H9 (cell line): ENCODE data around the gene SRL. TPM values are rescaled to one million over a fixed set of nuclear protein-coding genes. Genes with fewer than 3 reads are reported as not detected.

ENCODE experiments used
- DNase-seq: peaks from one replicate; pipeline ENCODE4 v3.0.0-alpha.2; 2017
- H2AFZ ChIP-seq: one replicate; pipeline ENCODE4 v1.6.1; 2013; ENCODE audit warnings: mild to moderate bottlenecking, low read length, control low read depth, moderate library complexity
- H2AK5ac ChIP-seq: 2 replicates; pipeline ENCODE4 v1.6.1; 2013; ENCODE audit warnings: low read length, control low read depth, mixed read lengths; ENCODE audit not compliant: insufficient read length
- H2BK120ac ChIP-seq: one replicate; pipeline ENCODE4 v1.6.1; 2013; ENCODE audit warnings: low read depth, mild to moderate bottlenecking, low read length, control low read depth, inconsistent platforms; ENCODE audit not compliant: poor library complexity, severe bottlenecking
- H2BK12ac ChIP-seq: 2 replicates; pipeline ENCODE4 v1.6.1; 2013; ENCODE audit warnings: low read length, control low read depth, mixed read lengths, low read depth; ENCODE audit not compliant: insufficient read length
- H2BK15ac ChIP-seq: 2 replicates; pipeline ENCODE4 v1.6.1; 2013; ENCODE audit warnings: low read depth, low read length, control low read depth
- H2BK20ac ChIP-seq: one replicate; pipeline ENCODE4 v1.6.1; 2013; ENCODE audit warnings: low read depth, mild to moderate bottlenecking, low read length, control low read depth, inconsistent platforms; ENCODE audit not compliant: poor library complexity, severe bottlenecking
- H2BK5ac ChIP-seq: 2 replicates; pipeline ENCODE4 v1.6.1; 2013; ENCODE audit warnings: low read length, control low read depth, mixed read lengths; ENCODE audit not compliant: insufficient read length
- H3K14ac ChIP-seq: 2 replicates; pipeline ENCODE4 v1.6.1; 2013; ENCODE audit warnings: low read length, control low read depth; ENCODE audit not compliant: insufficient read depth
- H3K18ac ChIP-seq: 2 replicates; pipeline ENCODE4 v1.6.1; 2013; ENCODE audit warnings: low read depth, mild to moderate bottlenecking, mixed read lengths, low read length, control low read depth; ENCODE audit not compliant: insufficient read length
- H3K23ac ChIP-seq: 2 replicates; pipeline ENCODE4 v1.6.1; 2013; ENCODE audit warnings: low read length, control low read depth, mixed read lengths, low read depth; ENCODE audit not compliant: insufficient read length
- H3K23me2 ChIP-seq: 2 replicates; pipeline ENCODE4 v1.6.1; 2013; ENCODE audit warnings: low read depth, mild to moderate bottlenecking, mixed read lengths, low read length, control low read depth; ENCODE audit not compliant: insufficient read length, poor library complexity, severe bottlenecking
- H3K27ac ChIP-seq: 2 replicates; pipeline ENCODE4 v1.5.1; 2013; ENCODE audit warnings: low read length, control low read depth, mixed read lengths, low read depth; ENCODE audit not compliant: insufficient read length
- H3K27me3 ChIP-seq: 2 replicates; pipeline ENCODE4 v1.6.1; 2013; ENCODE audit warnings: low read length, control low read depth, inconsistent platforms; ENCODE audit not compliant: insufficient read depth
- H3K4ac ChIP-seq: 2 replicates; pipeline ENCODE4 v1.6.1; 2013; ENCODE audit warnings: low read depth, mild to moderate bottlenecking, control low read depth, inconsistent platforms, low read length, moderate library complexity
- H3K4me1 ChIP-seq: 2 replicates; pipeline ENCODE4 v1.6.1; 2013; ENCODE audit warnings: low read length, control low read depth, inconsistent platforms; ENCODE audit not compliant: insufficient read depth
- H3K4me2 ChIP-seq: 2 replicates; pipeline ENCODE4 v1.6.1; 2013; ENCODE audit warnings: low read length, control low read depth, mixed read lengths; ENCODE audit not compliant: insufficient read length, insufficient read depth
- H3K56ac ChIP-seq: 2 replicates; pipeline ENCODE4 v1.6.1; 2013; ENCODE audit warnings: low read depth, mild to moderate bottlenecking, mixed read lengths, low read length, control low read depth; ENCODE audit not compliant: insufficient read length
- H3K79me1 ChIP-seq: 2 replicates; pipeline ENCODE4 v1.6.1; 2013; ENCODE audit warnings: low read depth, mild to moderate bottlenecking, moderate library complexity, low read length, control low read depth, inconsistent platforms; ENCODE audit not compliant: insufficient read depth, poor library complexity, severe bottlenecking
- H3K79me2 ChIP-seq: 2 replicates; pipeline ENCODE4 v1.6.1; 2013; ENCODE audit warnings: low read length, control low read depth, inconsistent platforms; ENCODE audit not compliant: insufficient read depth
- H3K9ac ChIP-seq: 2 replicates; pipeline ENCODE4 v1.6.1; 2013; ENCODE audit warnings: low read length, control low read depth, mixed read lengths; ENCODE audit not compliant: insufficient read length; ENCODE audit errors: extremely low read depth
- H3K9me3 ChIP-seq: one replicate; pipeline ENCODE4 v1.6.1; 2013; ENCODE audit warnings: low read depth, low read length, inconsistent platforms; ENCODE audit not compliant: control insufficient read depth
- H3T11ph ChIP-seq: one replicate; pipeline ENCODE4 v1.6.1; 2013; ENCODE audit warnings: mild to moderate bottlenecking, low read length, control low read depth, inconsistent platforms
- H4K20me1 ChIP-seq: one replicate; pipeline ENCODE4 v1.6.1; 2013; ENCODE audit not compliant: control insufficient read depth, insufficient read length, insufficient read depth
- H4K5ac ChIP-seq: 2 replicates; pipeline ENCODE4 v1.6.1; 2013; ENCODE audit warnings: low read depth, mild to moderate bottlenecking, mixed read lengths, low read length, control low read depth; ENCODE audit not compliant: insufficient read length
- H4K8ac ChIP-seq: replicated peaks from 2 replicates; pipeline ENCODE4 v1.6.1; 2013; ENCODE audit warnings: low read length, control low read depth, mixed read lengths, low read depth; ENCODE audit not compliant: insufficient read length
- H4K91ac ChIP-seq: 2 replicates; pipeline ENCODE4 v1.6.1; 2013; ENCODE audit warnings: low read depth, mild to moderate bottlenecking, moderate library complexity, mixed read lengths, low read length, control low read depth; ENCODE audit not compliant: insufficient read length
- H3K27ac Mint-ChIP-seq, 3 experiments: 2 replicates in 2 of 3; 3 replicates in 1 of 3; pipeline ENCODE4 v1.8.0; 2020 to 2021; ENCODE audit warnings: mixed read lengths in 3 of 3, mild to moderate bottlenecking in 1 of 3, moderate library complexity in 1 of 3
- H3K27me3 Mint-ChIP-seq: 2 replicates; pipeline ENCODE4 v1.8.0; 2021; ENCODE audit warnings: low read depth, mild to moderate bottlenecking, moderate library complexity, mixed read lengths
- H3K36me3 Mint-ChIP-seq, 3 experiments: 2 replicates in 2 of 3; 3 replicates in 1 of 3; pipeline ENCODE4 v1.8.0; 2020 to 2021; ENCODE audit warnings: low read depth in 3 of 3, mixed read lengths in 3 of 3; ENCODE audit not compliant: insufficient read depth in 1 of 3
- H3K4me1 Mint-ChIP-seq, 2 experiments: 2 replicates each; pipeline ENCODE4 v1.8.0; 2020; ENCODE audit warnings: mixed read lengths in 2 of 2
- H3K4me3 Mint-ChIP-seq, 2 experiments: 2 replicates in 1 of 2; 3 replicates in 1 of 2; pipeline ENCODE4 v1.8.0; 2020 to 2021; ENCODE audit warnings: mild to moderate bottlenecking in 2 of 2, mixed read lengths in 2 of 2, moderate library complexity in 1 of 2
- H3K9me3 Mint-ChIP-seq, 2 experiments: 2 replicates in 1 of 2; 3 replicates in 1 of 2; pipeline ENCODE4 v1.8.0; 2020; ENCODE audit warnings: mild to moderate bottlenecking in 2 of 2, mixed read lengths in 2 of 2, moderate library complexity in 1 of 2
- CTCF ChIP-seq: fragments of 200-600 bp; sonication (generic); conservative IDR thresholded peaks from 3 replicates; pipeline ENCODE4 v1.8.0; 2021; ENCODE audit warnings: antibody characterized with exemption, mild to moderate bottlenecking
- WGBS: extraction: QIAGEN DNeasy Blood & Tissue Kit; methylation state at CpG from one replicate; pipeline ENCODE4 v1.1.7; 2013; ENCODE audit warnings: missing lambda C conversion rate, low lambda C conversion rate, mixed read lengths; ENCODE audit not compliant: insufficient read length; ENCODE audit errors: extremely low coverage; 5-methylcytosine and 5-hydroxymethylcytosine counted together
- total RNA-seq: library from RNA; stranded (reverse); gene quantifications from 2 replicates; pipeline ENCODE4 v1.2.1, GENCODE V29; 2021

SRL gene
- total RNA-seq, 1 experiment from 2014 or later: not detected

- no peak overlapping the region for H2BK12ac ChIP-seq
- Mint-ChIP-seq H3K9me3 (no peaks in the 10 kb centered on the region), H3K4me3 (no peak overlapping the region), H3K27me3 (peaks cover 5% of the 10 kb centered on the region), H3K27ac (no peak overlapping the region), H3K4me1 (peaks cover 4% of the 10 kb centered on the region in 2 experiments; a peak in 3 of 4 replicates), H3K36me3 (no peaks in the 10 kb centered on the region)
- no peak overlapping the region for H3K27ac ChIP-seq
- no peak overlapping the region for H2BK15ac ChIP-seq
- H2BK120ac ChIP-seq: no peak overlapping the region
- H4K5ac ChIP-seq: no peak overlapping the region
- no peak for DNase-seq
- H2AK5ac ChIP-seq: no peak overlapping the region
- no peak overlapping the region for H3K4me2 ChIP-seq
- no peak overlapping the region for H3K23ac ChIP-seq
- H4K91ac ChIP-seq: no peak overlapping the region
- no peak overlapping the region for H3T11ph ChIP-seq
- no peak overlapping the region for H2BK5ac ChIP-seq
- no CpG with 5 or more reads among the region's 14 CpGs for WGBS
- no peaks in the 10 kb centered on the region for H4K20me1 ChIP-seq
- no peak overlapping the region for H3K14ac ChIP-seq
- no peak for TF ChIP-seq CTCF
- H2BK20ac ChIP-seq: no peak overlapping the region
- no peak overlapping the region for H3K9ac ChIP-seq
- no peaks in the 10 kb centered on the region for H3K27me3 ChIP-seq
- H4K8ac ChIP-seq: no peak overlapping the region
- no peaks in the 10 kb centered on the region for H3K79me1 ChIP-seq
- H3K4me1 ChIP-seq: no peaks in the 10 kb centered on the region
- no peaks in the 10 kb centered on the region for H3K79me2 ChIP-seq
- no peaks in the 10 kb centered on the region for H3K23me2 ChIP-seq
- H3K56ac ChIP-seq: no peak overlapping the region
- no peaks in the 10 kb centered on the region for H3K9me3 ChIP-seq
- H3K18ac ChIP-seq: no peak overlapping the region
- H3K4ac ChIP-seq: no peak overlapping the region
- no peak overlapping the region for H2AFZ ChIP-seq
Observed at GRCh38 chr16:4232541-4233386, 9.1 kb downstream of the SRL start.
